Body of pancreas (tissue), 4 donors: ENCODE data around the gene DHRS7B.

Experiments
- POLR2A ChIP-seq, 3 donors: fragments of 450-650 bp; IDR thresholded peaks; one replicate each; pipeline ENCODE4 v1.6.1; 2016; ENCODE audit warnings: antibody characterized with exemption in 3 of 3, mild to moderate bottlenecking in 2 of 3
- TF ChIP-seq, protein P1 (sequence below), 7 experiments: fragments of 450-650 bp in 4 of 7; fragments of 200-600 bp in 3 of 7; sonication (generic) in 3 of 7; IDR thresholded peaks; one replicate each; pipeline ENCODE4 v1.5.1; 2016 to 2019; ENCODE audit warnings: antibody characterized with exemption in 7 of 7

DNA sequence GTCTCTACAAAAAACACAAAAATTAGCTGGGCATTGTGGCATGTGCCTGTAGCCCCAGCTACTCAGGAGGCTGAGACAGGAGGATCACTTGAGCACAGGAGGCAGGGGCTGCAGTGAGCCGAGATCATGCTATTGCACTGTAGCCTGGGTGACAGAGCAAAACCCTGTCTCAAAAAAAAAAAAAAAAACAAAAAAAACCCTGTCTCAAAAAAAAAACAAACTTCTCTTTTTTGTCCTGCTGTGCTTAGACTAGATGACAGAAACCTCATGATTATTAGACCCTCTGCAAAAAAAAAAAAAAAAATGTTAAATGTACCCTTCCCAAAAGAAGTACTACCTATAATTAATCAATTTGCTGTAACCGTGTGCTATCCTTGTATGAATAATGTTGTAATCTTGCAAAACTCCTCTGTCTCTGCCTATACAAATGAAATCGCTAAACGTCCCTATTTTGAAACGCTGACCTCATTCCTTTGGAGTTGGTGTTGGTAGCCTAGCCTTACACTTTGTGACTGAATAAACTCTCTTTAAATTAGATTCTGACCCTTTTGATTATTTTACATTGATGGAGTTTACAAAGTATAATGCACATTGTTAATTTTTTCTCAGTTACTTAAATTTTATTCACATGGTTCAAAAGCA lies 13.6 kb upstream of the DHRS7B start:
- TF ChIP-seq, protein P1, sequence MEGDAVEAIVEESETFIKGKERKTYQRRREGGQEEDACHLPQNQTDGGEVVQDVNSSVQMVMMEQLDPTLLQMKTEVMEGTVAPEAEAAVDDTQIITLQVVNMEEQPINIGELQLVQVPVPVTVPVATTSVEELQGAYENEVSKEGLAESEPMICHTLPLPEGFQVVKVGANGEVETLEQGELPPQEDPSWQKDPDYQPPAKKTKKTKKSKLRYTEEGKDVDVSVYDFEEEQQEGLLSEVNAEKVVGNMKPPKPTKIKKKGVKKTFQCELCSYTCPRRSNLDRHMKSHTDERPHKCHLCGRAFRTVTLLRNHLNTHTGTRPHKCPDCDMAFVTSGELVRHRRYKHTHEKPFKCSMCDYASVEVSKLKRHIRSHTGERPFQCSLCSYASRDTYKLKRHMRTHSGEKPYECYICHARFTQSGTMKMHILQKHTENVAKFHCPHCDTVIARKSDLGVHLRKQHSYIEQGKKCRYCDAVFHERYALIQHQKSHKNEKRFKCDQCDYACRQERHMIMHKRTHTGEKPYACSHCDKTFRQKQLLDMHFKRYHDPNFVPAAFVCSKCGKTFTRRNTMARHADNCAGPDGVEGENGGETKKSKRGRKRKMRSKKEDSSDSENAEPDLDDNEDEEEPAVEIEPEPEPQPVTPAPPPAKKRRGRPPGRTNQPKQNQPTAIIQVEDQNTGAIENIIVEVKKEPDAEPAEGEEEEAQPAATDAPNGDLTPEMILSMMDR (IDR thresholded peaks at IDR 0.05): no peak
- TF ChIP-seq POLR2A (IDR thresholded peaks at IDR 0.05): no peak
